GM12878 (cell line): Measurements from ENCODE around the gene BCORL1.

Source experiments
- LARP7 ChIP-seq: fragments of 450-650 bp; IDR thresholded peaks from 2 replicates; pipeline ENCODE4 v1.6.1; 2017; ENCODE audit warnings: mild to moderate bottlenecking
- NR2C2 ChIP-seq: IDR thresholded peaks from 2 replicates; pipeline ENCODE4 v1.6.1; 2011; ENCODE audit warnings: borderline replicate concordance, low read depth; ENCODE audit not compliant: control insufficient read depth, insufficient read length
- SPI1 ChIP-seq: IDR thresholded peaks from 2 replicates; pipeline ENCODE4 v1.6.1; 2011; ENCODE audit warnings: low read depth, mild to moderate bottlenecking, low read length, moderate library complexity, borderline replicate concordance; ENCODE audit not compliant: insufficient read depth
- ZNF207 ChIP-seq: fragments of 450-650 bp; IDR thresholded peaks from 2 replicates; pipeline ENCODE4 v1.6.1; 2014; ENCODE audit warnings: antibody characterized with exemption, mild to moderate bottlenecking, borderline replicate concordance

DNA sequence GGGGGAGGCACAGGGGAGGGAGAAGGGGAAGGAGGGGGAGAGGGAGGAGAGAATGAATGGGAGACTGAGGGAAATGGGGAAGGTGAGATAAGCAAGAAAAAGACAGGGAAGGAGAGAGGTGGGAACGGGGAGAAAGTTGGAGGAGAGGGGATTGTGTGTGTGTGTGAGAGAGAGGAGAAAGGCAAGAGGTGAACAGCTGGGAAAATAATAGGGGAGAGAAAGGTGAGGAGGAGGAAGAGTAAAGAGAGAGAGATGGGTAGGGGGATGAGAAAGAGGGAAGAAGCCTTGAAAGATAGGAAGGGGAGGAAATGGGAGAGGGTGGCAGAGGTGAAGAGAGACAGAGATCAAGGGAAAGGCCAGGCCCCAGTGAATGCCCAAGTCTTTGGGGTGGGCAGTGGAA, 20.1 kb downstream of the BCORL1 start:
- no peak for TF ChIP-seq ZNF207
- no peak for TF ChIP-seq LARP7
- no peak for TF ChIP-seq SPI1
- TF ChIP-seq NR2C2, result no peak
